BJ (cell line): ENCODE measurements around the gene STAT5A. TPM values are rescaled to one million over a fixed set of nuclear protein-coding genes. Genes with fewer than 3 reads are reported as not detected.
A peak's percentile ranks its signal among the peaks of the same experiment; 100 is the strongest.

Source experiments
- CTCF ChIA-PET: fragments of 350-600 bp; formaldehyde crosslinking; extraction: SDS; loops from one replicate; lab custom pipeline; 2021; ENCODE audit warnings: antibody characterized with exemption, inconsistent platforms; lab: Yijun Ruan, JAX
- POLR2A ChIA-PET: fragments of 300-600 bp; sonication (Branson Sonifier 250); formaldehyde crosslinking; extraction: SDS; loops from one replicate; lab custom pipeline; 2021; ENCODE audit warnings: antibody characterized with exemption; lab: Charles Lee
- DNase-seq: peaks from one replicate; pipeline ENCODE4 v3.0.0-alpha.2; 2011; ENCODE audit warnings: low read depth
- H3K27me3 ChIP-seq: 2 replicates; pipeline ENCODE4 v1.6.0; 2011; ENCODE audit warnings: low read length; ENCODE audit not compliant: control insufficient read depth, insufficient read depth
- H3K36me3 ChIP-seq: 2 replicates; pipeline ENCODE4 v1.5.1; 2011; ENCODE audit warnings: low read length; ENCODE audit not compliant: control insufficient read depth, insufficient read depth
- H3K4me3 ChIP-seq: 2 replicates; pipeline ENCODE4 v1.5.1; 2011; ENCODE audit warnings: low read depth, mild to moderate bottlenecking, control low read depth, low read length
- polyA plus RNA-seq: library from polyadenylated mRNA; depleted of rRNA; stranded (reverse); fragments of >200 nt; gene quantifications from 2 replicates; pipeline ENCODE4 v1.2.3, GENCODE V29; 2011
- TF ChIP-seq, protein P1 (sequence below): IDR thresholded peaks from 2 replicates; pipeline ENCODE4 v1.5.1; 2011; ENCODE audit warnings: low read depth, mild to moderate bottlenecking, control low read depth, inconsistent platforms, low read length, moderate library complexity; ENCODE audit not compliant: insufficient read depth

STAT5A gene
- polyA plus RNA-seq, 1 experiment, result 17.2 TPM

DNA sequence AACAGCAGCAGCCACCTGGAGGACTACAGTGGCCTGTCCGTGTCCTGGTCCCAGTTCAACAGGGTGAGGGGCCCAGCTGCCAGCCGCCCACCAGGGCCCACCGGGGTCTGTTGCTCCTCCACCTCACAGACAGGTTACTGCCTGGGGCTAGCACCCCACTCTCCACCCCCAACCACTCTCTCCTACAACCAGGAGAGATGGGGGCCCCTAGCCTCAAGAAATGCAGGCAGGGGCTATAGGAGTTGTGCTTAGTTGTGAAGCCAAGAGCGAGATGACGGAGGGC lies 18.0 kb downstream of the STAT5A start:
- CTCF ChIA-PET, result interaction anchor here (0.9 kb wide), 1 partner anchor 221 kb away, joined by 3 read pairs; no protein-coding TSS in a partner anchor
- TF ChIP-seq, protein P1, sequence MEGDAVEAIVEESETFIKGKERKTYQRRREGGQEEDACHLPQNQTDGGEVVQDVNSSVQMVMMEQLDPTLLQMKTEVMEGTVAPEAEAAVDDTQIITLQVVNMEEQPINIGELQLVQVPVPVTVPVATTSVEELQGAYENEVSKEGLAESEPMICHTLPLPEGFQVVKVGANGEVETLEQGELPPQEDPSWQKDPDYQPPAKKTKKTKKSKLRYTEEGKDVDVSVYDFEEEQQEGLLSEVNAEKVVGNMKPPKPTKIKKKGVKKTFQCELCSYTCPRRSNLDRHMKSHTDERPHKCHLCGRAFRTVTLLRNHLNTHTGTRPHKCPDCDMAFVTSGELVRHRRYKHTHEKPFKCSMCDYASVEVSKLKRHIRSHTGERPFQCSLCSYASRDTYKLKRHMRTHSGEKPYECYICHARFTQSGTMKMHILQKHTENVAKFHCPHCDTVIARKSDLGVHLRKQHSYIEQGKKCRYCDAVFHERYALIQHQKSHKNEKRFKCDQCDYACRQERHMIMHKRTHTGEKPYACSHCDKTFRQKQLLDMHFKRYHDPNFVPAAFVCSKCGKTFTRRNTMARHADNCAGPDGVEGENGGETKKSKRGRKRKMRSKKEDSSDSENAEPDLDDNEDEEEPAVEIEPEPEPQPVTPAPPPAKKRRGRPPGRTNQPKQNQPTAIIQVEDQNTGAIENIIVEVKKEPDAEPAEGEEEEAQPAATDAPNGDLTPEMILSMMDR, result no peak

DNA sequence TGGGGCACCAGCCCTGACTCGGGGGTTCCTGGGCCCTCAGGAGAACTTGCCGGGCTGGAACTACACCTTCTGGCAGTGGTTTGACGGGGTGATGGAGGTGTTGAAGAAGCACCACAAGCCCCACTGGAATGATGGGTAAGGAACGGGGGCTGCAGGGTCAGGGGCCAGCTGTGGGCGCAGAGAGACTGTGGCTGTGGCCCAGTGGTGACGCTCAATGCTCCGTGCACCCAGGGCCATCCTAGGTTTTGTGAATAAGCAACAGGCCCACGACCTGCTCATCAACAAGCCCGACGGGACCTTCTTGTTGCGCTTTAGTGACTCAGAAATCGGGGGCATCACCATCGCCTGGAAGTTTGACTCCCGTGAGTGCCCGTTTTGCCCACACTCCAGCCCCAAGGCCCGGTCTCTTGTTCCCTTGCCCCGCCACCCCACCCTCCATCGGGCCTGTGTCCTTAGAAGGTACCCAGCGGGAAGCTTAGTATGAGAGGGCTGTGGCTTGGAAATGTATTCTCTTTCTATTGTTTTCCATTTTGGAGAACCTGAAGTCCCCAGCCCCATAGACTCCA lies 19.1 kb downstream of the STAT5A start:
- TF ChIP-seq, protein P1, result no peak

More for the DNA sequence above, 18.0 kb downstream of the STAT5A start:
- Histone ChIP-seq H3K4me3 (no peak overlapping the region), H3K36me3 (peaks cover 11% of the 10 kb centered on the region), H3K27me3 (no peaks in the 10 kb centered on the region; the same call in 1 of the 2 replicates)
- POLR2A ChIA-PET, result no interaction called here
- no peak for DNase-seq

DNA sequence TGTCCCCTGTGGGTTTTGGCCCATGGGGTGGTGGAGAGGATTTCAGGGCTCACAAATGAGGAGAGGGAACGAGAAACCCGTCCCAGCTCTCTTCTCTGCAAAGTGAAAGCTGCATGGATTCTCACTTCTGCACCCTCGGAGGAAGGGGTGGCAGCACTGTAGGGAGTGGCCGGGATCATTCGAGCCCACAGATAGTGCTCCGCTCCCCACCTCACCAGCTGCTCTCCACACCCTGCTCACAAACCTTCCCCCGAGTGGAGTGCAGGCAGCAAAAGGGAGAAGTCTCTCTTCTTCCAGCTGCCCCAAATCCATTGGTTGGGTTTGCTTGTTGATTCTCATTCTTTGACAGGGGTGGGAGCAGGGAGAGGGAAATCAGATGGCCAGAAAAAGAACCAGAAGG lies 20.1 kb downstream of the STAT5A start:
- POLR2A ChIA-PET, result no interaction called here
- H3K27me3 ChIP-seq, result no peaks in the 10 kb centered on the region
- no peak for DNase-seq
- H3K4me3 ChIP-seq, result no peak overlapping the region
- CTCF ChIA-PET, result interaction anchor here (1.0 to 2.3 kb wide), 3 partner anchors 14 to 222 kb away, joined by 3 to 6 read pairs (median 4); no protein-coding TSS in a partner anchor
- peaks cover 10% of the 10 kb centered on the region for H3K36me3 ChIP-seq
- TF ChIP-seq, protein P1, result no peak

More for the DNA sequence above, 19.1 kb downstream of the STAT5A start:
- Histone ChIP-seq H3K27me3 (no peaks in the 10 kb centered on the region), H3K36me3 (peaks cover 10% of the 10 kb centered on the region), H3K4me3 (no peak overlapping the region)
- ChIA-PET CTCF (interaction anchor here (0.5 to 2.3 kb wide), 3 partner anchors 13 to 136 kb away, joined by 3 to 6 read pairs (median 3); no protein-coding TSS in a partner anchor), POLR2A (no interaction called here)
- no peak for DNase-seq

DNA sequence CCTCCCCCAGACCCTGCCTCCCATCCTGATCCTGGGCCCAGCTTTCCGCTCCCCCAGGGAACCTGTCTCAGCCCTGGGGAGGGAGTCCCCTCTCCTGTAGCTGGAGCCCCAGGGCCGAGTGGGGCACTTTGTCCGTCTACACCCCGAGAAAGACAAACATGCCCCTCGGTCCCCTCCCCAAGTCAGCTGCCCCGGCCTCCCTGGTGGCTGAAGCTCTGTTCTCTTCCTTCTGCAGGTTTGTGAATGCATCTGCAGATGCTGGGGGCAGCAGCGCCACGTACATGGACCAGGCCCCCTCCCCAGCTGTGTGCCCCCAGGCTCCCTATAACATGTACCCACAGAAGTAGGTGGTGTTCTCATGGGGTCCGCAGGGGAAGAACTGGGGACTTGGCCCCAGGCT lies 20.8 kb downstream of the STAT5A start:
- CTCF ChIA-PET, result interaction anchor here (1.5 to 4.2 kb wide), 3 partner anchors 13 to 209 kb away, joined by 4 to 30 read pairs (median 6); no protein-coding TSS in a partner anchor
- H3K4me3 ChIP-seq, result no peak overlapping the region
- H3K36me3 ChIP-seq, result peaks cover 13% of the 10 kb centered on the region
- DNase-seq, result no peak
- no peaks in the 10 kb centered on the region for H3K27me3 ChIP-seq
- TF ChIP-seq, protein P1, result no peak
- POLR2A ChIA-PET, result no interaction called here

DNA sequence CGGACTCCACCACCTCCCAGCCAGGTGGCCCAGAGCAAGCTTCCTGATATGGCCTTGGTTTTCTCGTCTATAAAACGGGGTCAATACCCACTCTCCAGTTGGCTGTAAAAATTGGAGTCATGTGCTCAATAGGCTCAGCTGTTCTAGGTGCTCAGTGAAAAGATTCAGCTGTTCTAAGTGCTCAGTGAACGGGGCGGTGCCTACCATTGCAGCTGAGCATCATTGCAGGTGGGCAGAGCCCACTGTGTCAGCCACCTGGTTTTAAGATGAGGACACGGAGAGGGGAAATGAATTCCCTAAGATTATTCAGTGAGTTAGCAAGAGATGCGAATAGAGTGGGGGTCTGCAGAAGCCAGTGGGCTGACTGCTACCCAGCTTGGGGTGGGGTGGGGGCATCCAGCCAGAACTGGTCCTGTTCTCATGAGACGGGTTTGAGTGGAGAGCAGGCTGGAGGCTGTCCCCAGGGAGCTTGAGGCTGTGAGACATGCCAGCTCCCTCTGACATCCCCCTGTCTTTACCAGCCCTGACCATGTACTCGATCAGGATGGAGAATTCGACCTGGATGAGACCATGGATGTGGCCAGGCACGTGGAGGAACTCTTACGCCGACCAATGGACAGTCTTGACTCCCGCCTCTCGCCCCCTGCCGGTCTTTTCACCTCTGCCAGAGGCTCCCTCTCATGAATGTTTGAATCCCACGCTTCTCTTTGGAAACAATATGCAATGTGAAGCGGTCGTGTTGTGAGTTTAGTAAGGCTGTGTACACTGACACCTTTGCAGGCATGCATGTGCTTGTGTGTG lies 21.9 kb downstream of the STAT5A start:
- TF ChIP-seq, protein P1, result peak; percentile 18; the same call in 1 of the 2 replicates
- CTCF ChIA-PET, result interaction anchor here (0.5 to 4.2 kb wide), 8 partner anchors 8 to 215 kb away, joined by 3 to 30 read pairs (median 6); no protein-coding TSS in a partner anchor
- POLR2A ChIA-PET, result no interaction called here

More for the DNA sequence above, 21.9 kb downstream of the STAT5A start:
- DNase-seq, result no peak
- Histone ChIP-seq H3K36me3 (peaks cover 14% of the 10 kb centered on the region), H3K27me3 (no peaks in the 10 kb centered on the region), H3K4me3 (no peak overlapping the region)
